IMR-90 (cell line): ENCODE data around the gene HNRNPUL1. TPM values are rescaled to one million over a fixed set of nuclear protein-coding genes. Genes with fewer than 3 reads are reported as not detected.

ENCODE experiments used
- ELK1 ChIP-seq: fragments of 150-350 bp; IDR thresholded peaks from 2 replicates; pipeline ENCODE4 v1.6.1; 2016; ENCODE audit warnings: low read depth, mild to moderate bottlenecking, low read length, moderate library complexity, borderline replicate concordance
- NFE2L2 ChIP-seq: fragments of 150-350 bp; IDR thresholded peaks from 2 replicates; pipeline ENCODE4 v1.6.1; 2016; ENCODE audit warnings: low read depth, mild to moderate bottlenecking, low read length
- POLR2A ChIP-seq: IDR thresholded peaks from 2 replicates; pipeline ENCODE4 v1.6.1; 2012; ENCODE audit warnings: mild to moderate bottlenecking, low read depth, low read length
- SMC3 ChIP-seq: fragments of 150-350 bp; IDR thresholded peaks from 2 replicates; pipeline ENCODE4 v1.6.1; 2016; ENCODE audit warnings: low read depth, mild to moderate bottlenecking, antibody characterized with exemption, low read length, moderate library complexity
- polyA plus RNA-seq, 3 experiments: library from polyadenylated mRNA; depleted of rRNA; stranded (reverse); fragments of >200 nt; gene quantifications; 2 replicates each; pipeline ENCODE4 v1.2.3, GENCODE V29; 2012; ENCODE audit warnings: low replicate concordance in 1 of 3
- total RNA-seq: library from RNA; depleted of rRNA; stranded (reverse); fragments of >200 nt; gene quantifications from 2 replicates; pipeline ENCODE4 v1.2.3, GENCODE V29; 2012
- TF ChIP-seq, protein P1 (sequence below): fragments of 150-350 bp; IDR thresholded peaks from 2 replicates; pipeline ENCODE4 v1.6.1; 2017; ENCODE audit warnings: mild to moderate bottlenecking, antibody characterized with exemption, low read length, low read depth

HNRNPUL1 gene
- total and polyA plus RNA-seq, 2 of the 4 experiments (the other 2 are of a cell fraction), result 50.7 to 67.3 TPM

DNA sequence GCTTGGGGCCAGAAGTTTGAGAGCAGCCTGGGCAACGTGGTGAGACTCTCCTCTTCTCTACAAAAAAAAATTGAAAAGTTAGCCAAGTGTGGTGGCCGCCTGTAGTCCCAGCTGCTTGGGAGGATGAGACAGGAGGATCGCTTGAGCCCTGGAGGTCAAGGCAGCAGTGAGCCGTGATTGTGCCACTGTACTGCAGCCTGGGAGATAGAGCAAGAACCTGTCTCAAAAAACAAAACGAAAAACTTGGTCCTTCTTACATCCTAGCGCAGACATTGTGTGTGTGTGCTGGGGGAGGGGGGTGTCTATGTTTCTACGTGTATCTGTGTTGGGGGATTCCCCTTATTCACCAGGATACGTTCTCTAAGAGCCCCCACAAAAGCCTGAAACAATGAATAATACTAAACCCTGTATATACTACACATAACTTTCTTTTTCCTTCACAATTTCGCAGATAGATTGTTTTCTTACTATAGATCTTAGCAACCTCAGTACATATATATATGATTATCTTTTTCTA, 37.2 kb upstream of the HNRNPUL1 start (continued):
- TF ChIP-seq, protein P1, sequence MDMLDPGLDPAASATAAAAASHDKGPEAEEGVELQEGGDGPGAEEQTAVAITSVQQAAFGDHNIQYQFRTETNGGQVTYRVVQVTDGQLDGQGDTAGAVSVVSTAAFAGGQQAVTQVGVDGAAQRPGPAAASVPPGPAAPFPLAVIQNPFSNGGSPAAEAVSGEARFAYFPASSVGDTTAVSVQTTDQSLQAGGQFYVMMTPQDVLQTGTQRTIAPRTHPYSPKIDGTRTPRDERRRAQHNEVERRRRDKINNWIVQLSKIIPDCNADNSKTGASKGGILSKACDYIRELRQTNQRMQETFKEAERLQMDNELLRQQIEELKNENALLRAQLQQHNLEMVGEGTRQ, result no peak
- TF ChIP-seq POLR2A, result no peak; the same call in none of the 2 replicates
- no peak for TF ChIP-seq SMC3
- no peak for TF ChIP-seq NFE2L2
- no peak for TF ChIP-seq ELK1
